GM12865 (cell line): ENCODE data around the gene LARP4B.

Experiments
- DNase-seq: peaks from one replicate; pipeline ENCODE4 v3.0.0; 2010; ENCODE audit warnings: low read depth
- H3K4me3 ChIP-seq: 2 replicates; pipeline ENCODE4 v1.5.1; 2011; ENCODE audit warnings: mild to moderate bottlenecking, low read depth, low read length, control low read depth
- TF ChIP-seq, protein P1 (sequence below): IDR thresholded peaks from 2 replicates; pipeline ENCODE4 v1.5.1; 2011; ENCODE audit warnings: low read length, control low read depth, low read depth, inconsistent platforms; ENCODE audit not compliant: insufficient read depth; ENCODE audit errors: missing control alignments

LARP4B gene

DNA sequence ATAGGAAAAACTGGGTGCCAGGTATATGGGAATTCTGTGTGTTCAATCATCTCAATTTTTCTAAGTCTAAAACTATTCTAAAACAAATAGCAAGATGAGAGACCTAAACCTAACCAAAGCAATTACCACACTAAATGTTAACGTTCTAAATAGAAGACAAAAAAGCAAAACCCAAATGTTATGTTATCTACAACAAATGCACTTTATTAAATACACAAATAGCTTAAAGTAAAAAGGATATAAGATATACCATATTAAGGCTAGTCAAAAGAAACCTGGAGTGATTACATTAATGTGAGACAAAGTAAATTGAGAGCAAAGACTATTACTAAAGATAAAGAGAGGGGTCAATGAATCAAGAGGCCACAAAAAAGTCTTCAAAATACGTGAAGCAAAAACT is 81.4 kb downstream of the LARP4B start:
- TF ChIP-seq, protein P1, sequence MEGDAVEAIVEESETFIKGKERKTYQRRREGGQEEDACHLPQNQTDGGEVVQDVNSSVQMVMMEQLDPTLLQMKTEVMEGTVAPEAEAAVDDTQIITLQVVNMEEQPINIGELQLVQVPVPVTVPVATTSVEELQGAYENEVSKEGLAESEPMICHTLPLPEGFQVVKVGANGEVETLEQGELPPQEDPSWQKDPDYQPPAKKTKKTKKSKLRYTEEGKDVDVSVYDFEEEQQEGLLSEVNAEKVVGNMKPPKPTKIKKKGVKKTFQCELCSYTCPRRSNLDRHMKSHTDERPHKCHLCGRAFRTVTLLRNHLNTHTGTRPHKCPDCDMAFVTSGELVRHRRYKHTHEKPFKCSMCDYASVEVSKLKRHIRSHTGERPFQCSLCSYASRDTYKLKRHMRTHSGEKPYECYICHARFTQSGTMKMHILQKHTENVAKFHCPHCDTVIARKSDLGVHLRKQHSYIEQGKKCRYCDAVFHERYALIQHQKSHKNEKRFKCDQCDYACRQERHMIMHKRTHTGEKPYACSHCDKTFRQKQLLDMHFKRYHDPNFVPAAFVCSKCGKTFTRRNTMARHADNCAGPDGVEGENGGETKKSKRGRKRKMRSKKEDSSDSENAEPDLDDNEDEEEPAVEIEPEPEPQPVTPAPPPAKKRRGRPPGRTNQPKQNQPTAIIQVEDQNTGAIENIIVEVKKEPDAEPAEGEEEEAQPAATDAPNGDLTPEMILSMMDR, result no peak
- no peak for DNase-seq
- H3K4me3 ChIP-seq, result no peak overlapping the region

DNA sequence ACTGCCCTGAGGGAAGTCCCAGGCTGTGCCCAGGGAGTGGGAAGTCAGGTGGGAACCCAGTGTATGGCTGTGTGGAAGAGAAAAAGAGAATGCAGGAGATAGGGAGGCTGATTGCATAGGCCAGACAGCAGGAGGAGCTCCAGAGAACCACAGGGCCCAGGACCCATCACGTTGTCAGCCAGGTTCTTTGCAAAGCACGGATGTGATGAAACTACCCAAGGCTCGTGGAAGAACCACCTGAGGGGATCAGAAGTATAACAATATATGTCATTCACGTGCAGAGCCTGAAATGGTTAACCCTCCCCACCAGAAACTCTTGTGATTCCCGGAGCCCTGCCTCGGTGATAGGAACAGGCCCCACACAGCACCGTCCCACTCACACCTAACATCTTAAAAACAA is 83.6 kb downstream of the LARP4B start:
- no peak overlapping the region for H3K4me3 ChIP-seq
- DNase-seq, result no peak
- TF ChIP-seq, protein P1, result no peak

DNA sequence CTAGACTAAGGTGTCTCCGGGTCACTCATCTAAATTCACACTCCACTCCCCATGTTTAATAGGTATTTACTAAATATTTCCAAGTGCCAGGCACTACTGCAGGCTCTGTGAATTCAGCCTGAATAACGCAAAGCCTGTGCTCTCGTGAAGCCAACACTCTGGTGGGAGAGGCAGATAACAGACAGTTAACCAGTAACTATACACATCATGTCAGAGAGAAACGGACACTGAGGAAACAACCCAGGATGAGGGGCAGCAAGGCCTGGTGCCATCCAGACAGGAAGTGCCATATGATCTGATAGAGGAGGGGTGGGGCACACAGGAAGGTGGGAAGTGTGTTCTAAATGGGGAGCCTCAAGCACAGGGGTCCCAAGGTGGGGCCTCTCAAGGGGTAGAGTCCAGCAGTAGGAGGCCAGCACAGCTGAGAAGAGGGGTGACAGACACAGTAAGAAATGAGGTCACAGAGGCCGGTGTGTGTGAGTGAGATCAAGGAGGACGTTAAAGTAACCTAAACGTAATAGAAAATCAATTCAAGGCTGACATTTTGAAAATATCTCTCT is 85.3 kb downstream of the LARP4B start:
- TF ChIP-seq, protein P1, result no peak
- H3K4me3 ChIP-seq, result no peak overlapping the region
- no peak for DNase-seq

- no peak for DNase-seq
- H3K4me3 ChIP-seq, result no peak overlapping the region
- TF ChIP-seq, protein P1, result no peak
These were observed 86.0 kb downstream of the LARP4B start for GRCh38 chr10:845526-845925.

DNA sequence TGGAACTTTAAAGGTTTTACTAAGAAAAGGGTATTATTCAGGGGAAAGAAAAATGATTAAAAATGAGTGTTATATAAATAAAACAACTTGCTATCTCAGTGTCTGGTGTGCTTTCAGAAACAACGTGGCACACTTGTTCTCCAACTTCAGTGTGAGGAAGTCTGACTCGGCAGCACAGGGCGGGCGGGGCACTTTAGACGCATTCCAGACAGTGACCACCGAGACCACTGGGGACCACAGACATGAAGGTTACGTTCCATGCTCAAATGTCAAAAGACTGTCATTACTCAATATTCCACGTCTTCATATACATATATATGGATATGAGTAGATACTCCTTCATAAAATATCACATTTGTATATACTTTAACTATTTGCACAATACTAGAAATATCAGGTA is 87.0 kb downstream of the LARP4B start:
- no peak for DNase-seq
- no peak overlapping the region for H3K4me3 ChIP-seq
- TF ChIP-seq, protein P1, result no peak

DNA sequence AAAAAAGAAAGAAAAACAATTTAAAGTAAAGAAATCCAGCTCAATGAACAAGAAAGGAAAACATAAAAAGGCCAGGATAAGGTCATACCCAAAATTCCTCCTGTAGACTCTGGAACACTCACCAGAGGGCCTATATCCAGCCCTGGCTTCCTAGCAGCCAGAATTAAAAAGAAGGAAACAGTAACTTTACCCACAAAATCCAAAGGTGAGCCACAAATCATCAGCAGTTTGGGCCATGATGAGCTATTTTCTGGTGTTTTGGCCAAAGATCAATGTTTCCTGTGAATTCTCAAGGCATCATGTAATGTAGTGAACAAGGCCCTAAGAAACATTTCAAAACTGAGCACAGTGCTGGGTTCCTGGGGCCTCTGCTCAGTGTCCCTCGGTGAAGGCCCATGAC is 87.8 kb downstream of the LARP4B start:
- DNase-seq, result no peak
- no peak overlapping the region for H3K4me3 ChIP-seq
- TF ChIP-seq, protein P1, result no peak

DNA sequence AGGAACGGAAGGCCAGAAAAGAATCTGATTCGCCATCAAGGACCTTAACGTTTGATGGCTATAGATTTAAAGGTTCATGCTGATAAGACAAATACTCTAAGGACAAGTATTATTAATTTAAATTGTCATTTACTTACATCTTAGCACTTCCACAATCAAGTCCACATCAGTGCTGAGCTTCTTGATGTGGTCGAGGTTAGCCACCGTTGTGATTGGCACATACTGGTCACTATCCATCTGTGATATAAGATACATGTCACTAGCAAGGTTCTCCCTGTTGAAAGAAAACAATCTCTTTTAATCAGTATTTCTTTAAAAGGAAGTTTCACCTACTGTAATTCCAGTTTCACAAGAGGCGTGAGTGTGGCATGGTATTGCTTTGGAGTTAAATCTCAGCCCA is 88.7 kb downstream of the LARP4B start:
- no peak overlapping the region for H3K4me3 ChIP-seq
- TF ChIP-seq, protein P1, result no peak
- DNase-seq, result no peak
